HG02840 (cell line): ENCODE data around the gene EEF1AKMT3.

Experiments
- ATAC-seq: cut with Tn5 transposase; IDR thresholded peaks from one replicate; pipeline ENCODE4 v1.9.1; 2021; ENCODE audit warnings: mild to moderate bottlenecking, moderate library complexity, moderate number of reproducible peaks; ENCODE audit not compliant: unreplicated experiment, low FRiP score

The EEF1AKMT3 gene

DNA sequence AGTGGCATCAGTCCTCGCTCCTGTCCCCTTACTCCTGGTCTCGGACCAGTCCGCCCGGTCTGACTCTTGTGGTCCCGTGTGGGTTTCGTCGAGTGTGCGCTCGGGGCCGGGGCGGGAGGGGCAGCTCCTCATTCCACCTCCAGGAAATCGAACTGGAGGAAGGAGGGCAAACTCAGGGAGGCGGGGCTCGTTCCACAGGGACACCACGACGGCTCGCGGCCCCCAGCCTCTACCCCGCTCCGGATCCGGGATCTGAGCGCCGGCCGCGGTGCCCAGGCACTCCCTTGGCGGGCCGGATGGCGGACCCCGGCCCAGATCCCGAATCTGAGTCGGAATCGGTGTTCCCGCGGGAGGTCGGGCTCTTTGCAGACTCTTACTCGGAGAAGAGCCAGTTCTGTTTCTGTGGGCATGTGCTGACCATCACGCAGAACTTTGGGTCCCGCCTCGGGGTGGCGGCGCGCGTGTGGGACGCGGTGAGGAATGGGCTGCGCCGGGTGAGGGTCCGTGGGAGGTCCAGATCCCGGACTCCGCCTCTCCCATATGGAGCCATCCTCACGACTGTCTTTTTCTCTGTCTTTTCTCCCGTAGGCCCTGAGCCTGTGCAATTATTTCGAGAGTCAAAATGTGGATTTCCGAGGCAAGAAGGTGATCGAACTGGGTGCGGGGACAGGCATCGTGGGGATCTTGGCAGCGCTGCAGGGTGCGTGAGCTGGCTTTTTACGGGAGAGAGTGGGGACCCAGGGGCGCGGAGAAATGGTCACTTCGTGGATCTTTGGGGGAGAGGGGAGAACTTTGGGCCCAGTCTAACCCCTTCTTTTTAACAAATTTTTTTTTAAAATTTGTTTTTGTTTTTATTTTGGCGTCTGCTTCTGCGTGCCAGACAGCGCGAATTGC lies at the start of gene EEF1AKMT3:
EEF1AKMT3 (plus strand) TSS at position 186 of the 894 bp plus-strand sequence; CDS start at position 297, 111 bp downstream.
- ATAC-seq, result peak; percentile 7

DNA sequence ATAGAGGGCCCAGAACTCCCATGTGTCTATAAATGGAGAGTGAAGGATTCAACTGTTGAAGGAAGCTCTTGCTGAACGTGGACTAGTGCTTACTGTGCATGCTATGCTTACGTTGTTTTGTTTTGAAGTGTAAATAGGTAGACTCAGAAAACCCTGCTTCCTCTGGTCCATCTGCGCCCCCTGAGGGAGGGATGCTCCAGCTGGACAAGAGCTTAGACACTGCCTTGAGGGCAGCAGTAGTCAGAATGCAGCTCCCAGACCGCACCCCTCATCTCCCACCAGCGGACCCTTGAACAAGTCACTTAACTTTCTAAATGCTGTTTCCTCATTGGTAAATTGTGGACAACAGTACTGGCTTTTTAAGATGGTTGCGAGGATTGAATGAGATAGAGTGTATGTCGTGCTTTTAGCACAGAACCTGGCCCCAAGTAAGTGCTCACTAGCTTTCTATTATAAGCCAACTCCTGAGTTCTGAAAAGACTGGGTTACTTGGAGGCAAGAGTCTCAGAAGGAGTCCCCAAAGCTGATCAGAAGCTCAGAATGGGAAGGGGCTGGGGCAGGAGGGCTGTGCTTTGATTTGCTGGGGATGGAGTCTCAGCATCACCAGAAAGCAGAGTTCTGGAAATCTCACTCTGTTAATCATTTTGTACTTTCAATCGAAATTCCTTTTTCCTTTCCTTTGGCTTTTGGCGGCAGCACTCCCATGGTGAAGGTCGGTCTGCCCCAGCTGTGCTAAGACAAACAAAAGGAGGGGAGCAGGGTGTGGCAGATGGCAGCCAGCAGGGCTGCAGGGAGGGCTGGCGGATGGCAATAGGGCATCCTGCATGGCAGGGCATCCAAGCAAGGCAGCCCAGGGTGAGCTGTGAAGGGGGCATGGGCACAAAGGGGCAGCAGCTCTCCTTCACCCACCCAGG lies 49.4 kb upstream of the EEF1AKMT3 start:
- ATAC-seq, result no peak

DNA sequence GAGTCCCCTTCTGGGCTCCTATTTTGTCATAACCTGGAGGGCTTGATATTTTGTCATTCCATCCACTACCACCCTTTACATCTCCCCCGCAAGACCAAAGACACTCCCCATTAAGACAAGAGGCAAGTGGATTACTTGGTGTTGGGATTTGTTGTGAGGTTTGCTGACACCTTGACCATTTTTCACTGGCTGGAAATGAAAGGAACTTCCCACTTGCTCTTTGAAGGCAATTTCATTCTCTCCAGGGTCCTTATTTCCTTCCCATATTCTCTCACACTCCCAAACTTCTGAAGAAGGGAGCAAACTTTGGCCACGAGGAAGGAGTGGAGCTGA lies 48.8 kb upstream of the EEF1AKMT3 start:
- no peak for ATAC-seq

DNA sequence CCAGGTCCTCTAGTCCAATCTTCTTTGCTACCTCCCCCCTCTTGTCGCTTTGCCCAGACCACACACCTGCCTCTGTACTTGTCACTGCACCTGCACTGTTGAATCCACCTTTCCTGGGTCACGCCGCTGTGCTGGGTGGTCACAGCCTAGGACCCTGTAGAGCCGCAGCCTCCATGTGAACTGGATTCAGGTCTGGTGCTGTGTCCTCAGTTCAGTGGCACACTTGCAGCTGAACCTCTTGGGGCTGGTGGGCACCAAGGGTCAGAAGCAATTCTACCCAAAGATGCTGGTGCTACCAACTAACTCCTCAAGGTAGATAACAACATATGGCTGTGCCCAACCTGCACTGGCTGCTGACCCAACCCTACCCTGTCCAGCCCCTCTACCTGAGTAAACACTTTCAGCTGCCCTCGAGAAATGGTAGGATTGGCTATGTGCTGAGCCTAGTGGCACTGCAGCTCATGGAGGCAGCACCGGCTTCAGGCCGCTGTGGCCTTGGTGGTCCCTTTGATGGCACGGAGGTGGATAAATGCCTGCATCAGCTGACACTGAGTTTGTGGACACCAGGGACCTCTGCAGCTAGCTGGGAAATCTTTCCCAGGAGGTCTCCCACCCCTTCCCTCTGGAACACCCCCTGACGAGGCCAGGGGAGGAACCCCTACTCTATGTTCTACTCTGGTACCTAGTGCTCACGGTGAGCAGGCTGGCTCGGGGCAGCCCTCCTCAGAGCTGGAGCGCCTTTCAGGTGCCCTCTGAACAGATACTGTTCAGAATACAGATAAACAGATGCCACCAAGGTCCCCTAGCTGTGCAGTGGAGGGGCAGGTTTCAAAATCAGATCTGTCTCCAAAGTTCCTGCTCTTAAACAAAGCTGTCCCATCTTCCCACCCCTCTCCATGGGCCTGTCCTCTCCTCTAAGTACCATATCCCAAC lies 48.1 kb upstream of the EEF1AKMT3 start:
- ATAC-seq, result no peak

DNA sequence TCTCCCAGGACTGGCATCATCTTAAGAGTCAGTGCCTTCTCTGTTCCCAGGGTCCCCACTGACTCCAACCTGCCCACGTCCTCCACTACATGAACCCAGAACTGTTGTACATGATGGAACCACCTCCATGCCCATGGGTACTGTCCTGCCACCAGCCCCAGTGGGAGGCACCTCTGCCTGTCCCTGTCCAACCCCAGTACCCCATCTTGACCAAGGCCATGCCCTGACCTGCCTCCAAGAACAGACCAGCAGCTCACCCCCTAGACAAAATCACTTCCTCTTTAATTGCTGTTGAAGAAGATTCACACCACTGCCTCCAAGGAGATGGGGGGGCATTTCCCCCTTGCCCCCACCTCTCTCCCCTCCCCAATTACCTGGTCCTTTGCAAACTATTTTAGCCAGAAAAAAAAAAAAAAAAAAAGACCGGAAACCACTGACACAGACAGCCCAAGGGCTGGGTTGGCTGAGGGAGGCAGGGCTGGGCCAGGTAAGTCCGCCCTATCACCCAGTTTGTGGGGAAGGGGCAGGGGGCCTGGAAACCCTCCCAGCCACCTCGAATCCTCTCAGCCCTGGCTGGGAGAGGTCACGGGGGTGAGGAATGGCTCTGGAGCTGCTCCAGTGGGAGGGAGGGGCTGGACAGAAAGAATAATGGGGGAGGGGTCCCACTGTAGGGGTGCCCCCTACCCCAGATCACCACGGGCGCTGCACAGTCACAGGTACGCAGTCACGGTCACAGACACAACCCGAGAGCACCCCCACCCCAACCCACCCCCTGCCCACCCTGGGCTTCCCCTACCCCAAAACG lies 47.3 kb upstream of the EEF1AKMT3 start:
- no peak for ATAC-seq

DNA sequence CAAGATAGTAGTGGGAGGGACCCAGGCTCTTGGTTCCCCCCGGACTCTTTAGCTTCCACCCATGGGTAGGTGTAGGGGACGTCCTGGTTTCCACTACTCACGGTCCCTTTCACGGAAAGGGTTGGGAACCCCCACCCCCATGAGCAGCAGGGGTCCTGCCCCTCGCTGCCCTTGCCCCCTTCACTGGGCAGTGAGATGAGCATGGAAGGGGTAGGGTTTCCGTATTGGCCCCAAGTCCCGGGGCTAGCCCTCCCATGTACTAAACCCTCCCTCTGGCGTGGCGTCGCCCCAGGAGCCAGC lies 46.6 kb upstream of the EEF1AKMT3 start:
- no peak for ATAC-seq

DNA sequence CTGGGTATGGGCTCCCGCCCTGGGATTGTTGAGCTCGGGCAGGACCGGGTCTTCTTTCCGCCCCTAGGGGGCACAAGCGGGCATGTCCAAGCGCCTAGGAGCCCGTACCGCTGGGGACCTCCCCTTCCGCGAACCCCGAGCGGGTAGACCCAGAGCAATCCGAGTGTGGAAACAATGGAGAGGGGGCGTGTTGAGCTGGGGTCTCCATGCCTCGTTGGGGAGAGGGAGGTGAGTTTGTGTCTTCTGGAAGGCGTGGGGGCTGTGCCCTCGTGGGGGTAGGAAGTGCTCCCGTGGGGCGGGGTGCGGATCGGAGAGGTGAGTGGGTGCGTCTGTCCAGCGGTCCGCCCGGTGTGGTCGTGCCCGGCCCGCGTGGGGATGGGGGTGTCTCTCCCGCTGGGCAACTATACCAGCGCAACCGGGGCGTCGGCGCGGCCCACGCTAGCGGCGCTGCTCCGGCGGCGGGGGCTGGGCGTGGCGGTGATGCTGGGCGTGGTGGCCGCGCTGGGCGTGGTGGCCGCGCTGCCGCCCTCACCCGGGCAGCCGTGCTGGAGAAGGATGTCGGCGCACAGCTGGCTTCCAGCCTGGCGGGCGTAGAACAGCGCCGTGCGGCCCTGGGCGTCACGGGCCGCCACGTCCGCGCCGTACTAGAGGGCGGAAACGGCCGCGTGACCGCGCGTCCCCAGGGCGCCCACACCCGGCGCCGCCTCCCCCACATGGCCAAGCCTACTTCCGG lies 46.1 kb upstream of the EEF1AKMT3 start:
- ATAC-seq, result no peak

DNA sequence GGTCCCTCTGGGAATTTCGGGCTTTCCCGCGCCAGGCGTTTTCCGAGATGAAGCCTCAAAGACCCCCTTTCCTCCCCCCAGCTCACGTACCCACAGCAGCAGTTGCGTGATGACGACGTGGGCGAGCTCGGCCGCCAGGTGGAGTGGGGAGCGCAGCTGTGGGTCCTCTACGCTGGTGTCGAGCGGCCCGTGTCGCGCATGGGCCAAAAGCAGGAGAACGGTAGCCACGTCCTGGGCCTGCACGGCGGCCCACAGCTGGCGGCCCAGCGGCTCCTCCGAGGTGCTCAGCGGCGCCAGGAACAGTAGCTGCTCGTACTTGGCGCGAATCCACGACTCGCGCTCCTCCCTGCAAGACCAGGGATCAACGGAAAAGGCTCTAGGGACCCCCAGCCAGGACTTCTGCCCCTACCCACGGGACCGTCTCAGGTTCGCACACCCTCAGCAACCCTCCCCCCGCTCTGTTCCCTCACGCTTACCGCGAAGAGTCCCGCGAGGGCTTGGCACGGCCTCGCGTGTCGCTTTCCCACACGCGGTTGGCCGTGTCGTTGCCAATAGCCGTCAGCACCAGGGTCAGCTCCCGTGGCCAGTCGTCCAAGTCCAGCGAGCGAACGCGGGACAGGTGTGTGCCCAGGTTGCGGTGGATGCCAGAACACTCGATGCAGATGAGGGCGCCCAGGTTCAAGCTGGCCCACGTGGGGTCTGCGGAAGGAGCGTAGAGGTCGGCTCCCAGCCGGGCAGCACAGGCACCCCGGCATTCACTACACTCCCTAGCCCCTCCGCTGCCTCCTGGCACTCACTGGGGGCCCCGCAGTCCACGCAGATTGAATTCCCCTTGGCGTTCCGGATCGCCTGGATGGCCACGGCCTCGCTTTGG lies 45.3 kb upstream of the EEF1AKMT3 start:
- ATAC-seq, result no peak

DNA sequence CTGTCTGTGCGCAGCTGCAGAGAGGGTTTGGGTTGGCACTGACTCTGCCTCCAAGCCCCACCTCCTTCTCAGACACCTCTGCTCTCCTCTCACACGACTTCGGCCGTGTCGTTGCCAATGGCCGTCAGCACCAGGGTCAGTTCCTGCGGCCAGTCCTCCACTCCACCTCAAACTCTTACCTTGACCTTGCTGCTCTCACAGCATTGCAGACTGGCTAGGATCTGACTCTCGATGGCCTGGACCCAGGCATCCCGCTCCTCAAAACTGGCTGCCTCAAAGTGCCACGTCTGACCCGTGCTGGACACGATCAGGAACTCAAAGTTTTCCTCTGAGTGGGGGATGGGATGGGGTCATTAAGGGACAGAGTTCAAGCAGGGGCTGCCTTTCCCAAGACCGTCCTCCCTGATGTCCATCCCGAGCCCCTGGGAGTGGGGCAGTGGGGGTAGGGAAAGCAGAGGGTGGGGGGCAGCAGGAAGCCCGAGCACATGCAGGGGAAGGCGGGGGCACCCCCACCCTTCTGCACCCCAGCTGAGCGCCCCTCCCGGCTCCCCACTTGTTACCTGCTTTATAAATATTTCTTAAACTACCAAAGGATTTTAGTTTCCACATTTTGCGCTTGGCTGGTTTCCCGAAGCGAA lies 44.5 kb upstream of the EEF1AKMT3 start:
- no peak for ATAC-seq

DNA sequence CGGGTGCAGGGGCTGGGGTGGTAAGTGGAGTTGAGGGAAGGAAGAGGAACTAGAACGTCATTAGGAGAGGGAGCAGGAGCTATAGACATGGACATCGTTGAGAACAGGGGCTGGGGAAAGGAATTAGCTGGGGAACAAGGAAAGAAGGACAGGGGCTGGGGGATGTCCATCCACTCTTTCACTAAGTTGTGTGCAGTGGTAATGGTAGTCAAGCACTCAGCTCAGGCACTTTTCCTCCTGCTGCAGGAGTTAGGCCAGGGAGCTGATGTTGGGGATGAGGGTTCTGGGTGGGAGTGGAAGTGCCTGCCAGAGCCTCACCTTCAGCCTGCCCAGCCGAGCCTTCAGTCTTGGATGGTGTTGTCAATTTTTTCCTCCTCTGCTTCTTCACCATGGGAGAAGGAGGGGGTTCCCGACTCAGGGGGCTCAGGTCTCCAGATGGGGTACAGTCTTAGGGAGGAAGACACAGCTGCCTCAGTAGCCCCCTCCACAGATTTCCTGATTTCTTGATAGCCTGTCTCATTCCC lies 43.0 kb upstream of the EEF1AKMT3 start:
- ATAC-seq, result no peak

DNA sequence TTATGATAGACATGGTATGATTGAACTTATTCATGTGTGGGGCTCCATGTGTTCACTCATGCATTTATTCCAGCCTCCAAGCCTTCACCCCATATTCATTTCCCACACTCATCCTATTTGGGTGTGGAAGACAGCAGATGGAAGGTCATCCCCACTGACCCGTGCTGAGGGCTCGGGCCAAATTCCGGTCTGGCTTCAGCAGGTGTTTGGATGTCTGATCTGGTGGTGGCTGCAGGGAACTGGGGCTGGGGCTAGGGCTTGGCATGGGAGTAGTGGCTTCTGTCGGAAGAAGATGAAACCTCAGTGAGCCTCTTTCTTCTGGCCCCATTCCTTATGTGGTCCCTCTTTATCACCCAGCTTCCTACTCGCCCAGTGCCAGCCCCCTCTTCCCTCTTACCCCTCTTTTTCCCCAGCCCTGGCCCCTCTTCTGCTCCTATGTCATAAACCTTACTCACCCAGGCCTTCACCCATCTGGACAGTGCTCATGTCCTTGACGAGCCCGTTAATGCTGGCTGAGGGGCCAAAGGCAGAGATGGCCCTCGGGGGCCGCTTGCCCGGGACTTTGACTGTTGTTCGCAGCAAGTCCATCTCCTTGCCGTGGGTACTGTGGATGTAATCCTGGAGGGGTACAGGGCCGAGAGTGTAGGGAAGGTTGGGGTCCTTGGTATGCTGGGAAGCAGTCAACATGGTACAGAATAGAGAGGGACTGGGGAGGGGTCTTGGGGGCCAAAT lies 41.9 kb upstream of the EEF1AKMT3 start:
- no peak for ATAC-seq

DNA sequence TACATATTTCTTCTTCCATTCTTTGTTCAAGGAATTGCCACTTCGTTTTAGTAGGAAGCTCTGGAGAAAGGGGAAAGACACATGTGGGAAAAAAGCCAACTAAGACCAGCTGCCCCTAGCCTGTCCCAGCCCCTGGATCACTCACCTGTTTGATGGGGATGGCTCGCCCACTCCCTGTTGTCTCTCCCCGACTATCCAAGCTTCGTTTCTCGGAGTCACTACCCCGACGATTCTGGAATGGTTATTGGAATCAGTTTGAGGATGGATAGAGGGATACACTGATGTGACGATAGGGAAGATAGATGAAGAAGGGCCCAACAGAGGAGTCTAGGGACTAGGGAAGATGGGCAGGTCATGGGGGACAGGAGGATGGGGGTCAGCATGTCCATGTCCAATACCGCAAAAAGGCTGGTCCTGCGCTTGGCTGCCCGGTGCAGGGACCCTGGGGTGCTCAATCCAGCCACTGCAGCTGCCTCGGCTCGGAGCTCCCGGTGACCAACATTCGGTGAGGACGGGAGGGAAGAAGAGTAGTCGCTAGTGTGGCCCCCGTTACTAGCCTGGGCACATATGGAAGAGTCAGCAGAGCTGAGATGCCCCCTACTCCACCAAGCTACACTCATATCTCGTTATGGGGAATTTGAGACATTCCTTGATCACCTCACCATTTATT lies 40.9 kb upstream of the EEF1AKMT3 start:
- no peak for ATAC-seq

DNA sequence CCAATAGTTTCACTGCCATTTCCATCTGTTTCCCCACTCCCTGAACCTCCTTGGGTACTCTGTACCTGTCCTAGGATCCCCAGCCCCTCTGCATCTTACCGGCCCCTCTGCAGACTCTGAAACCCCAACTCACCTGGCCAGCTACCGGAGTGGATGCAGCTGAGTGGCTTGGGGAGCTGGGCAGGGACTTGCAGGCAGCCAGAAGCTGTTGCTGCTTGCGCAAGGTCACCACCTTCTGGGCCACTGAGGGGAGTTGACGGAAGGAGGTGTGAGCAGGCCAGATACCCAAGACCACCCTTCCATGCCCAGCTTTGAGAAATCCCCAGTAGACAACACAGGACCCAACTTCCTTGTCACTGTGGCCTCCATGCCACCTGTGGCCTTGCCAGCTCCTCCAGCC lies 40.1 kb upstream of the EEF1AKMT3 start:
- no peak for ATAC-seq

DNA sequence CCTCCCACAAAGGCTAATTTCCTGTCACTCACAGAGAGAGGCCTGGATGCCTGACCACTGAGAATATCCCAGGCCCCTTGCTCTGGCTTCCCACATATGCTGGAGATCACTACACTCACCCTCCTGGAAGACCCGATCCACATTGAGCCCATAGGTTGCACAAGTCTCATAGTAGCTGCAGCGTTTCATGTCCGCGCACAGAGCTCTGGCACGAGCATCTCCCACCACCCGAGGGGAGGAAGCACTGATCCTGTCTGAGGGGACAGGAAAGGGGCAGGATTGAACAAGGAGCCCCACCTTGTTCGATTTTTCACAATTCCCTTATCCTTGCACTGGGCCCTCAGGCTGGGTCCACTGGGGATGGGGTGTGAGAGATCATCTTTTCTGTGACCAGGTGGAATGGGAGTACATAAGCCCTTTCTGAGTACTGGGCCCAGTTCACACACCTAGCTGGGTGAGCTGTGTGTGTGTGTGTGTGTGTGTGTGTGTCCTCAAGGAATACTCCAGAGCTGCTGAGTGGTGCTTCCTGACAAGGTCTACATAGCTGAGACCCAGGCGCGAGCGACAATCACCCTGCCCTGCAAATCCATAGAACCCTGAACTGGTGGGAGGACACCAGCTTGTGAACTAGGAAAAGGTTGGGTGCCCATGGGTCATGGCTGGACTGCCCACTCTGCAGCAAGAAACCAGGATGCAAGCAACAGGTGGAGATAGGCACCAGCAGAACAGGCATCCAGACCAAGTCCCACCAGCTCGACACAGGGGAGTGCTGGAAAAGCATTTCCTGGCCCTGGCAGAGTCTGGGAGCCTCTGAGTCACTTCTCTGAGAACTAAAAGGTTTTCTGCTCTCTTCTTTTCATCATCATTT lies 39.5 kb upstream of the EEF1AKMT3 start:
- no peak for ATAC-seq

DNA sequence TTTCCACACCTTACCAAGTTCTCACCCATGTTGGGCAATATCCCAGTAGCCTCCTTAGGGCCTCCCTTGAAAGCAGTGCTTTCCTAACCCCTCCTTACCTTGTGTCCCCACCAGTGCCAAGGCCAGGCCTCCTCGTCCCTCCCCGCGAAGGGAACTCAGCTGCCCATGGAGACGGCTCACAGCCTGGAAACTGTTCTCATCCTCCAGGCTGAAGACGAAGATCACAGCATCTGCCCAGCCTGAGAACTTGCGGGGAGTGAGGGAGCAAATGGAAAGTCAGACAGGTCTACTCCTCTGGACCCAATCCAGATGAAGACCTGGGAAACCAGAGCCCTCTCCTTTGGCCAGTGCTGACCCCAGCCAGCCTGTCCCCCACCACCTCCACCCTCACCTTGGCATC lies 38.5 kb upstream of the EEF1AKMT3 start:
- ATAC-seq, result no peak
